Measurements from ENCODE around the gene DBNDD1.

DNA sequence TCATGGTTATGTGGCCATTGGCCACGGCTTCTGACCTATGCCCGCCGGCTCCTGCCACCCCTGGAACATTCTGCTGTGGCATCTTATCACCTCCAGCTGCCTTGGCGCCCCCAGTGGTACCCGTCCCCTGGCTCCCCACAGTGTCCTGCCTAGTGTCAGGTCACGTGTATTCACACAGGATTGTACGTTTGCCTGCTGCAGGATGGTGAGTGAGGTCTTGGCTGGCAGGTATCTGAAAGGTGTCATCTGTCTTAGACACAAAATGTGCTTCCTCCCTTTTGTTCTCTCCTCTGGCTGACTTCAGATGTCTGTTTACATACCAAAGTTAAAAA is 24.9 kb downstream of the DBNDD1 start:
- TF ChIP-seq, protein P1, sequence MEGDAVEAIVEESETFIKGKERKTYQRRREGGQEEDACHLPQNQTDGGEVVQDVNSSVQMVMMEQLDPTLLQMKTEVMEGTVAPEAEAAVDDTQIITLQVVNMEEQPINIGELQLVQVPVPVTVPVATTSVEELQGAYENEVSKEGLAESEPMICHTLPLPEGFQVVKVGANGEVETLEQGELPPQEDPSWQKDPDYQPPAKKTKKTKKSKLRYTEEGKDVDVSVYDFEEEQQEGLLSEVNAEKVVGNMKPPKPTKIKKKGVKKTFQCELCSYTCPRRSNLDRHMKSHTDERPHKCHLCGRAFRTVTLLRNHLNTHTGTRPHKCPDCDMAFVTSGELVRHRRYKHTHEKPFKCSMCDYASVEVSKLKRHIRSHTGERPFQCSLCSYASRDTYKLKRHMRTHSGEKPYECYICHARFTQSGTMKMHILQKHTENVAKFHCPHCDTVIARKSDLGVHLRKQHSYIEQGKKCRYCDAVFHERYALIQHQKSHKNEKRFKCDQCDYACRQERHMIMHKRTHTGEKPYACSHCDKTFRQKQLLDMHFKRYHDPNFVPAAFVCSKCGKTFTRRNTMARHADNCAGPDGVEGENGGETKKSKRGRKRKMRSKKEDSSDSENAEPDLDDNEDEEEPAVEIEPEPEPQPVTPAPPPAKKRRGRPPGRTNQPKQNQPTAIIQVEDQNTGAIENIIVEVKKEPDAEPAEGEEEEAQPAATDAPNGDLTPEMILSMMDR (IDR thresholded peaks at IDR 0.05): no peak
- TF ChIP-seq EP300 (IDR thresholded peaks at IDR 0.05) (no peak), POLR2A (IDR thresholded peaks at IDR 0.05; ENCODE audit: low read depth) (no peak)
